WERI-Rb-1 (cell line): ENCODE measurements around the gene NDUFB4.
A peak's percentile ranks its signal among the peaks of the same experiment; 100 is the strongest.

ENCODE experiments used
- DNase-seq: peaks from one replicate; pipeline ENCODE4 v3.0.0-alpha.2; 2020
- H3K27ac ChIP-seq: fragments of 250-450 bp; sonication (Bioruptor Pico); 2 replicates; pipeline ENCODE4 v1.5.1; 2020; ENCODE audit warnings: mild to moderate bottlenecking, moderate library complexity
- H3K27me3 ChIP-seq: fragments of 250-450 bp; sonication (Bioruptor Pico); 2 replicates; pipeline ENCODE4 v1.5.1; 2021; ENCODE audit warnings: mild to moderate bottlenecking, low read depth, moderate library complexity; ENCODE audit not compliant: insufficient read depth, severe bottlenecking
- H3K36me3 ChIP-seq: fragments of 250-450 bp; sonication (Bioruptor Pico); 2 replicates; pipeline ENCODE4 v1.5.1; 2020; ENCODE audit warnings: mild to moderate bottlenecking, moderate library complexity
- H3K4me3 ChIP-seq: 2 replicates; pipeline ENCODE4 v1.5.1; 2011; ENCODE audit warnings: low read depth, mild to moderate bottlenecking, control low read depth, low read length
- H3K9me3 ChIP-seq: fragments of 250-450 bp; sonication (Bioruptor Pico); 2 replicates; pipeline ENCODE4 v1.5.1; 2021; ENCODE audit warnings: mild to moderate bottlenecking, moderate library complexity; ENCODE audit not compliant: severe bottlenecking
- CTCF ChIP-seq: IDR thresholded peaks from 2 replicates; pipeline ENCODE4 v1.5.1; 2011; ENCODE audit warnings: low read depth, mild to moderate bottlenecking, control low read depth, inconsistent platforms, low read length

Gene NDUFB4

GRCh38 chr3:120640231-120640630 lies 44.1 kb downstream of the NDUFB4 start:
- peak; percentile 69 for DNase-seq
- TF ChIP-seq CTCF = no peak
- Histone ChIP-seq H3K9me3 (peaks cover 2% of the 10 kb centered on the region), H3K4me3 (no peak overlapping the region), H3K27ac (peak overlapping the region; percentile 59), H3K27me3 (no peaks in the 10 kb centered on the region), H3K36me3 (no peaks in the 10 kb centered on the region)

GRCh38 chr3:120641696-120642246 lies 45.6 kb downstream of the NDUFB4 start:
- no peak for DNase-seq
- Histone ChIP-seq H3K4me3 (no peak overlapping the region), H3K27ac (no peak overlapping the region), H3K36me3 (no peaks in the 10 kb centered on the region), H3K27me3 (no peaks in the 10 kb centered on the region), H3K9me3 (peaks cover 2% of the 10 kb centered on the region)
- TF ChIP-seq CTCF = no peak

- TF ChIP-seq CTCF = no peak
- Histone ChIP-seq H3K9me3 (peaks cover 2% of the 10 kb centered on the region), H3K27me3 (no peaks in the 10 kb centered on the region), H3K27ac (no peak overlapping the region), H3K4me3 (no peak overlapping the region), H3K36me3 (no peaks in the 10 kb centered on the region)
- DNase-seq = no peak
Observed at GRCh38 chr3:120642368-120642948, 46.3 kb downstream of the NDUFB4 start.

GRCh38 chr3:120645083-120645845 lies 49.1 kb downstream of the NDUFB4 start:
- Histone ChIP-seq H3K4me3 (no peak overlapping the region), H3K9me3 (no peaks in the 10 kb centered on the region), H3K27me3 (no peaks in the 10 kb centered on the region), H3K36me3 (no peaks in the 10 kb centered on the region), H3K27ac (no peak overlapping the region)
- DNase-seq = no peak
- TF ChIP-seq CTCF = no peak

GRCh38 chr3:120646771-120647432 lies 50.8 kb downstream of the NDUFB4 start:
- Histone ChIP-seq H3K27me3 (no peaks in the 10 kb centered on the region), H3K27ac (no peak overlapping the region), H3K9me3 (no peaks in the 10 kb centered on the region), H3K36me3 (no peaks in the 10 kb centered on the region), H3K4me3 (no peak overlapping the region)
- no peak for DNase-seq
- TF ChIP-seq CTCF = no peak
